HG02642 (cell line): Measurements from ENCODE around the gene OR6A2.

Experiments
- ATAC-seq: cut with Tn5 transposase; IDR thresholded peaks from one replicate; pipeline ENCODE4 v1.9.1; 2021; ENCODE audit warnings: mild to moderate bottlenecking; ENCODE audit not compliant: unreplicated experiment, poor library complexity

Gene OR6A2

GRCh38 chr11:6771926-6772893 is 27.3 kb downstream of the OR6A2 start, which contains the start of gene OR2AG2:
OR2AG2 (minus strand) TSS chr11:6771976; CDS start chr11:6768957, 3,019 bp downstream.
- peak; percentile 88 for ATAC-seq

- peak; percentile 78 for ATAC-seq
Observed at GRCh38 chr11:6757373-6757967, 42.0 kb downstream of the OR6A2 start.

- ATAC-seq = no peak
Observed at GRCh38 chr11:6755953-6756347, 43.5 kb downstream of the OR6A2 start.

- no peak for ATAC-seq
Observed at GRCh38 chr11:6755303-6755952, 44.1 kb downstream of the OR6A2 start.

- ATAC-seq = no peak
Observed at GRCh38 chr11:6747097-6747668, 52.3 kb downstream of the OR6A2 start.

- ATAC-seq = no peak
Observed at GRCh38 chr11:6746626-6747025, 52.9 kb downstream of the OR6A2 start.

GRCh38 chr11:6746086-6746618 is 53.3 kb downstream of the OR6A2 start:
- ATAC-seq = peak; percentile 86

GRCh38 chr11:6745465-6746015 is 53.9 kb downstream of the OR6A2 start:
- ATAC-seq = peak; percentile 52

- ATAC-seq = no peak
Observed at GRCh38 chr11:6745018-6745417, 54.5 kb downstream of the OR6A2 start.

GRCh38 chr11:6742260-6742659 is 57.2 kb downstream of the OR6A2 start:
- ATAC-seq = no peak
